ENCODE data around the gene NCOA6. TPM values are rescaled to one million over a fixed set of nuclear protein-coding genes. Genes with fewer than 3 reads are reported as not detected.
"Not testable (repeated sequence)": the region's sequence is repeated elsewhere in the genome, so short reads cannot be mapped to it uniquely, and the experiment has no call there.

Gene NCOA6
- total and polyA plus RNA-seq, 2 donors (not counting 1 experiment from before 2014, with no cell fraction given): 8.1 to 12.0 TPM

DNA sequence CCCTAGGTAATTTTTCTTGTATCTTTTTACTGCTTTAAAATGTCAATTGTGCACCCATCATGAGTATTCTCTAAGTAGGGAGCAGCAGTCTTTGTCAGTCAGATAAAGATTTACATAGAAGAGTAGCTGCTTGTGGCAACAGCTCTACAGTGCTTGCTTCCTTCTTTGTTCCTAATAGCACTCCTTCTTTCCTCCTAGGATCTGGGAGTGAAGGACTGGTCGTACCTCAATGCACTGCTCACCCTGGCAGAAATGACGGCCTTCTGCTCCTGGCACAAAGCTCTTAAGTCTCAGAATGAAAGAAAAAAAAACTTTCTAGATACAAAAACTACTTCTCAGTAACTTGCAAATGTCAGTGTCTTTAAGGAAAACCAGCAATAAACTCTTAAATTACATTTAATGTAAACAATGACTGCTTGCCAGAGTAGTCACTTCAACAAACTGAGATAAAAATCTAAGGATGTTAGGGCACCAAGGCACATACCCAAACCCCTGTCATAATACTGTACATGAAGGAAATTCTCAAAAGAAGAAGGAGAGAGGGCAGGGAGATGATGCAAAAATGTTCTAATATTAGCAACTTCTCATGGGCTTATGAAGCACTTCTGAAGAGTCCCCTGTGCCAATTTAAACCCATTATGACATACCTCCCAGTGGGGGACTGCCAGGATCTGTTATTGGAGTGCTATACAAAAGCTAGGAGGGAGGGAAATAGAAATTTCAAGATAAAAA is 34.0 kb downstream of the NCOA6 start:
- Histone ChIP-seq H3K4me3 (replicated peaks in 1 of 4; ENCODE audit: control extremely low read depth in 1 of 4, insufficient read depth in 1 of 4, low read depth in 3 of 4, low read length in 4 of 4) (no peak overlapping the region), H4K20me1 (ENCODE audit: control insufficient read depth, extremely low read depth, insufficient read depth, low read length) (peaks cover 3% of the 10 kb centered on the region), H3K9me3 (ENCODE audit: control insufficient read depth, insufficient read depth, low read depth, low read length) (no peaks in the 10 kb centered on the region), H3K4me2 (ENCODE audit: extremely low read depth, insufficient read depth, low read length) (peak overlapping the region; percentile 46), H3K79me2 (ENCODE audit: control insufficient read depth, insufficient read depth, low read length) (peaks cover 17% of the 10 kb centered on the region), H3K27ac (ENCODE audit: insufficient read depth, low read length) (peak overlapping the region; percentile 63), H3K27me3 (ENCODE audit: control insufficient read depth, insufficient read depth, low read length) (no peaks in the 10 kb centered on the region), H3K9ac (ENCODE audit: insufficient read depth, low read length) (peak overlapping the region; percentile 13), H2AFZ (ENCODE audit: low read length) (no peak overlapping the region), H3K4me1 (ENCODE audit: control insufficient read depth, extremely low read depth, insufficient read depth, low read length) (peaks cover 8% of the 10 kb centered on the region), H3K36me3 (ENCODE audit: control insufficient read depth, insufficient read depth, low read length) (peaks cover 3% of the 10 kb centered on the region)
- TF ChIP-seq EZH2 (IDR thresholded peaks at IDR 0.05; ENCODE audit: low read length, missing control alignments): no peak
- TF ChIP-seq, protein P1, sequence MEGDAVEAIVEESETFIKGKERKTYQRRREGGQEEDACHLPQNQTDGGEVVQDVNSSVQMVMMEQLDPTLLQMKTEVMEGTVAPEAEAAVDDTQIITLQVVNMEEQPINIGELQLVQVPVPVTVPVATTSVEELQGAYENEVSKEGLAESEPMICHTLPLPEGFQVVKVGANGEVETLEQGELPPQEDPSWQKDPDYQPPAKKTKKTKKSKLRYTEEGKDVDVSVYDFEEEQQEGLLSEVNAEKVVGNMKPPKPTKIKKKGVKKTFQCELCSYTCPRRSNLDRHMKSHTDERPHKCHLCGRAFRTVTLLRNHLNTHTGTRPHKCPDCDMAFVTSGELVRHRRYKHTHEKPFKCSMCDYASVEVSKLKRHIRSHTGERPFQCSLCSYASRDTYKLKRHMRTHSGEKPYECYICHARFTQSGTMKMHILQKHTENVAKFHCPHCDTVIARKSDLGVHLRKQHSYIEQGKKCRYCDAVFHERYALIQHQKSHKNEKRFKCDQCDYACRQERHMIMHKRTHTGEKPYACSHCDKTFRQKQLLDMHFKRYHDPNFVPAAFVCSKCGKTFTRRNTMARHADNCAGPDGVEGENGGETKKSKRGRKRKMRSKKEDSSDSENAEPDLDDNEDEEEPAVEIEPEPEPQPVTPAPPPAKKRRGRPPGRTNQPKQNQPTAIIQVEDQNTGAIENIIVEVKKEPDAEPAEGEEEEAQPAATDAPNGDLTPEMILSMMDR (conservative IDR thresholded peaks at IDR 0.05 in 1 of 2, IDR thresholded peaks at IDR 0.05 in 1 of 2; ENCODE audit: low read depth in 1 of 2, low read length in 2 of 2): no peak
- DNase-seq (ENCODE audit: low read depth in 2 of 2): peak; percentile 42 to 93

DNA sequence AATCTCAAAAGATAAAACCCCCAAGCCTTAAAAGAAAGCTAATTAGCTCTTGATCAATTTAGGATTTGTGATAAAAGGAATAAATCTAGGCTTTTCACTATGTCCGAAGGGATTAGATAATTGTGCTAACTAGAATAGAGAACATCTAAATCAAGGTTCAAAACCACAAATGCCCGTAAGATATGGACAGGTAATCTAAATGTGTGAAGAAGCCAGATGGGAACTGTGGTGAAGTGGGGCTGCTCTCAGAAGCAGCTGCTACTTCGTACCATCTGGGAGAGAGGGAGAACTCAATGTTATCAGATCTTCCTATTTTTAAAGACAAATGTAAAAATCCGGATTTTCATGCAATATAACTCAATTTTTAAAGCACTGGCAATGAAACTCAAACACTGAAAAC is 44.2 kb downstream of the NCOA6 start:
- H3K36me3 ChIP-seq (ENCODE audit: control insufficient read depth, insufficient read depth, low read length): no peaks in the 10 kb centered on the region
- no peak for DNase-seq (ENCODE audit: low read depth in 2 of 2)
- no peak overlapping the region for H3K4me3 ChIP-seq (replicated peaks in 1 of 4; ENCODE audit: control extremely low read depth in 1 of 4, insufficient read depth in 1 of 4, low read depth in 3 of 4, low read length in 4 of 4)
- no peak overlapping the region for H3K27ac ChIP-seq (ENCODE audit: insufficient read depth, low read length)
- TF ChIP-seq EZH2 (IDR thresholded peaks at IDR 0.05; ENCODE audit: low read length, missing control alignments): no peak
- TF ChIP-seq, protein P1 (conservative IDR thresholded peaks at IDR 0.05 in 1 of 2, IDR thresholded peaks at IDR 0.05 in 1 of 2; ENCODE audit: low read depth in 1 of 2, low read length in 2 of 2): no peak
- no peaks in the 10 kb centered on the region for H3K79me2 ChIP-seq (ENCODE audit: control insufficient read depth, insufficient read depth, low read length)
- H3K9ac ChIP-seq (ENCODE audit: insufficient read depth, low read length): no peak overlapping the region
- H3K27me3 ChIP-seq (ENCODE audit: control insufficient read depth, insufficient read depth, low read length): no peaks in the 10 kb centered on the region
- no peaks in the 10 kb centered on the region for H3K4me1 ChIP-seq (ENCODE audit: control insufficient read depth, extremely low read depth, insufficient read depth, low read length)
- H4K20me1 ChIP-seq (ENCODE audit: control insufficient read depth, extremely low read depth, insufficient read depth, low read length): no peaks in the 10 kb centered on the region
- no peaks in the 10 kb centered on the region for H3K9me3 ChIP-seq (ENCODE audit: control insufficient read depth, insufficient read depth, low read depth, low read length)
- no peak overlapping the region for H2AFZ ChIP-seq (ENCODE audit: low read length)
- no peak overlapping the region for H3K4me2 ChIP-seq (ENCODE audit: extremely low read depth, insufficient read depth, low read length)

DNA sequence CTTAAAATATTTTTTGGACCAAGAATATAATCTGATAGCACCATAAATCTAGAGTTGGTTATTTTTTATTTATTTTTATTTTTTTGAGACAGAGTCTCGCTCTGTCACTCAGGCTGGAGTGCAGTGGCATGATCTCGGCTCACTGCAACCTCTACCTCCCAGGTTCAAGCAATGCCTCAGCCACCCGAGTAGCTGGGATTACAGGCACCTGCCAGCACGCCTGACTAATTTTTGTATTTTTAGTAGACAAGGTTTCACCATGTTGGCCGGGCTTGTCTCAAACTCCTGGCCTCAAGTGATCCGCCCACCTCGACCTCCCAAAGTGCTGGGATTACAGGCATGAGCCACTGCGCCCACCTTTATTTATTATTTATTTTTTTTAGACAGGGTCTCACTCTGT is 45.2 kb downstream of the NCOA6 start:
- not testable (repeated sequence) for H3K4me3 ChIP-seq (replicated peaks in 1 of 4; ENCODE audit: control extremely low read depth in 1 of 4, insufficient read depth in 1 of 4, low read depth in 3 of 4, low read length in 4 of 4); DNase-seq (ENCODE audit: low read depth in 2 of 2); H2AFZ ChIP-seq (ENCODE audit: low read length); H3K4me1 ChIP-seq (ENCODE audit: control insufficient read depth, extremely low read depth, insufficient read depth, low read length); H3K9ac ChIP-seq (ENCODE audit: insufficient read depth, low read length); H3K27ac ChIP-seq (ENCODE audit: insufficient read depth, low read length); H3K4me2 ChIP-seq (ENCODE audit: extremely low read depth, insufficient read depth, low read length); H3K9me3 ChIP-seq (ENCODE audit: control insufficient read depth, insufficient read depth, low read depth, low read length); H4K20me1 ChIP-seq (ENCODE audit: control insufficient read depth, extremely low read depth, insufficient read depth, low read length); H3K36me3 ChIP-seq (ENCODE audit: control insufficient read depth, insufficient read depth, low read length); H3K79me2 ChIP-seq (ENCODE audit: control insufficient read depth, insufficient read depth, low read length); H3K27me3 ChIP-seq (ENCODE audit: control insufficient read depth, insufficient read depth, low read length)
